HG02981 (cell line): Measurements from ENCODE around the gene EFHC1.
A peak's percentile ranks its signal among the peaks of the same experiment; 100 is the strongest.

ENCODE experiments used
- ATAC-seq: cut with Tn5 transposase; IDR thresholded peaks from one replicate; pipeline ENCODE4 v1.9.1; 2021; ENCODE audit warnings: mild to moderate bottlenecking, moderate library complexity; ENCODE audit not compliant: unreplicated experiment

Gene EFHC1

GRCh38 chr6:52516269-52516668 is 96.1 kb downstream of the EFHC1 start:
- no peak for ATAC-seq

- ATAC-seq, result no peak
These were observed 96.8 kb downstream of the EFHC1 start for GRCh38 chr6:52516943-52517342.

- ATAC-seq, result peak; percentile 77
These were observed 97.5 kb downstream of the EFHC1 start for GRCh38 chr6:52517502-52518278.

- no peak for ATAC-seq
These were observed 98.3 kb downstream of the EFHC1 start for GRCh38 chr6:52518279-52518945.

- ATAC-seq, result no peak
These were observed 99.5 kb downstream of the EFHC1 start for GRCh38 chr6:52519618-52520017.

GRCh38 chr6:52522151-52522626 is 102.0 kb downstream of the EFHC1 start:
- ATAC-seq, result no peak

- no peak for ATAC-seq
These were observed 102.5 kb downstream of the EFHC1 start for GRCh38 chr6:52522655-52523054.

- no peak for ATAC-seq
These were observed 103.4 kb downstream of the EFHC1 start for GRCh38 chr6:52523378-52524142.

GRCh38 chr6:52524918-52525317 is 104.8 kb downstream of the EFHC1 start:
- ATAC-seq, result no peak

GRCh38 chr6:52526634-52527033 is 106.5 kb downstream of the EFHC1 start:
- ATAC-seq, result no peak

GRCh38 chr6:52527436-52527835 is 107.3 kb downstream of the EFHC1 start:
- no peak for ATAC-seq

GRCh38 chr6:52529311-52529710 is 109.2 kb downstream of the EFHC1 start:
- no peak for ATAC-seq

GRCh38 chr6:52530351-52530750 is 110.2 kb downstream of the EFHC1 start:
- no peak for ATAC-seq

- ATAC-seq, result no peak
These were observed 111.3 kb downstream of the EFHC1 start for GRCh38 chr6:52531396-52531795.

GRCh38 chr6:52531834-52532233 is 111.7 kb downstream of the EFHC1 start:
- ATAC-seq, result no peak

- ATAC-seq, result no peak
These were observed 112.3 kb downstream of the EFHC1 start for GRCh38 chr6:52532457-52532856.

- no peak for ATAC-seq
These were observed 113.3 kb downstream of the EFHC1 start for GRCh38 chr6:52533491-52533890.

- ATAC-seq, result no peak
These were observed 114.2 kb downstream of the EFHC1 start for GRCh38 chr6:52534363-52534762.

GRCh38 chr6:52534966-52535390 is 114.8 kb downstream of the EFHC1 start:
- peak; percentile 38 for ATAC-seq

- ATAC-seq, result no peak
These were observed 115.7 kb downstream of the EFHC1 start for GRCh38 chr6:52535711-52536423.

GRCh38 chr6:52536424-52536916 is 116.3 kb downstream of the EFHC1 start:
- no peak for ATAC-seq
